Astrocyte of the cerebellum (primary cell): ENCODE measurements around the gene MESP1.
A peak's percentile ranks its signal among the peaks of the same experiment; 100 is the strongest.

ENCODE experiments used
- DNase-seq: peaks from one replicate; pipeline ENCODE4 v3.0.0-alpha.2; 2011; ENCODE audit warnings: low read depth
- H3K4me3 ChIP-seq: 2 replicates; pipeline ENCODE4 v1.5.1; 2011; ENCODE audit warnings: mild to moderate bottlenecking, low read depth, low read length, moderate library complexity
- in situ Hi-C: cut with HindIII; loops from 2 replicates; pipeline ENCODE4 v1.10.0; 2017; ENCODE audit warnings: low sequenced_read_pairs
- TF ChIP-seq, protein P1 (sequence below): IDR thresholded peaks from 2 replicates; pipeline ENCODE4 v1.5.1; 2012; ENCODE audit warnings: low read length, low read depth, moderate library complexity, mild to moderate bottlenecking; ENCODE audit errors: missing control alignments

The MESP1 gene

DNA sequence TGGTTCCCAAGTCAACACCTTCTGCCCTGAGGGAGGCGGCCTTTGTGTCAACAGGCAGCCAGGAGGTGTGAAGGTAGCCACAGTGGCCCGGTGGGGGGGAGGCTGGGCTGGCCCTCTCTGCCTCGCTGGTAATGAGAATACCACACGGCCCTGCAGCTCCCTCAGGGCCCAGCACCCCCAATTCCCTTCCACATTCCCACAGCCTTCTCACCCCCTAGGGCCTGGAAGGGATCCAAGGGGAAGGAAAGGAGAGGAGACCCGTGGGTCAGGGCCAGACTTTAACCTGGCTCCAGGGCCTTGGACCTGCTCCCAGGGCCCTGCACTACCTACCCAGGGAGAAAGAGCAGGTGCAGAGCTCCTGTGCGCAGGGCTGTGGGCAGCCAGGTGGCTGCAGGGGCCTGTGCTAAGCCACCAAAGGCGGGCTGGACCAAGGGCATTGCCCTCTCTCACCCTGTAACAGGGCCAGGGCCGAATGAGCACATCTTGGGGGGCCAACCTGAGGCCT is 16.4 kb upstream of the MESP1 start:
- TF ChIP-seq, protein P1, sequence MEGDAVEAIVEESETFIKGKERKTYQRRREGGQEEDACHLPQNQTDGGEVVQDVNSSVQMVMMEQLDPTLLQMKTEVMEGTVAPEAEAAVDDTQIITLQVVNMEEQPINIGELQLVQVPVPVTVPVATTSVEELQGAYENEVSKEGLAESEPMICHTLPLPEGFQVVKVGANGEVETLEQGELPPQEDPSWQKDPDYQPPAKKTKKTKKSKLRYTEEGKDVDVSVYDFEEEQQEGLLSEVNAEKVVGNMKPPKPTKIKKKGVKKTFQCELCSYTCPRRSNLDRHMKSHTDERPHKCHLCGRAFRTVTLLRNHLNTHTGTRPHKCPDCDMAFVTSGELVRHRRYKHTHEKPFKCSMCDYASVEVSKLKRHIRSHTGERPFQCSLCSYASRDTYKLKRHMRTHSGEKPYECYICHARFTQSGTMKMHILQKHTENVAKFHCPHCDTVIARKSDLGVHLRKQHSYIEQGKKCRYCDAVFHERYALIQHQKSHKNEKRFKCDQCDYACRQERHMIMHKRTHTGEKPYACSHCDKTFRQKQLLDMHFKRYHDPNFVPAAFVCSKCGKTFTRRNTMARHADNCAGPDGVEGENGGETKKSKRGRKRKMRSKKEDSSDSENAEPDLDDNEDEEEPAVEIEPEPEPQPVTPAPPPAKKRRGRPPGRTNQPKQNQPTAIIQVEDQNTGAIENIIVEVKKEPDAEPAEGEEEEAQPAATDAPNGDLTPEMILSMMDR: no peak
- in situ Hi-C loops: no loop called here
- DNase-seq: no peak
- no peak overlapping the region for H3K4me3 ChIP-seq

DNA sequence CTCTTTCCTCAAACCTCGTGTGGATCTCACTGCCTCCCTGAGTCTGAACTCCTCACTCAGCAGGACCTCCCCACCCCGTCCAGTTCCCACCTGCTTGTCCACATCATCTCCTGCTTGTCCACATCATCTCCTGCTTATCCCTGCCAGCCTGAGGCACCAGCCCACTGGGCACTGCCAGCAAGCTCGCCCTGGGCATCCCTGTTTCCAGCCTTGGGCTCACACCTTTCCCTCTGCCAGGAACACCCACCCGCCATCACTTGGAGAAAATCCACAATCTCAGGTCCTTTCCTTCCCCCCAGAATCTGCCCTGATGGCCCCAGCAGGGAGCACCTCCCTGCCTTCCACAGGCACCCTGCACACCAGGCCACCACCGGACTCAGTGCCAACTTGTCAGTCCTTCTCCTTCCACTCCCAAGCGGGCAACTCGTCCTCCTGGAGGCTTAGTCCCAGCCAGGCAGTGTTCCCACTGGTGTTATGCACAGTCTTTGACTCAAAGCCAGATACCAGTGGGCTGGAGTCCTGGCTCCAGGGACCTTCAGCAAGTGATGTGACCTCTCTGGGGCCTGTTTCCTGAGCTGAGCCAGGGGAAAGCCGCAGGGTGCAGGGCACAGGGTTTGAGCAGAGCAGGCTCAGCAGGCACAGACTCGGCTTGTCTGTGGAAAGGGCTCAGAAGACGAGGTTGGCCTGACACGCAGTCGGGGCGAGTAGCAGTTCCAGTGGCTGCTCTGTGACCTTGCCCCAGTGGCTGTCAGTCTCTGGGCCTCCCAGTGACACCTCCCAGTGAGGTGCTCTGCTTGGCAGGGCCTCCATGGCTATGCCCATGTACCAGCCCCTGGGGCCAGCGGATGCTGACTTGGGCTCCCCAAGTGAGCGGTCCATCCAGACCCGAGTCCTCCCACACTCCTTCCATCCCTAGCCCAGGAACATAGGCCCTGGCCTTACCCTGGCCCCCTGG is 15.6 kb upstream of the MESP1 start:
- in situ Hi-C loops: no loop called here
- TF ChIP-seq, protein P1: no peak

DNA sequence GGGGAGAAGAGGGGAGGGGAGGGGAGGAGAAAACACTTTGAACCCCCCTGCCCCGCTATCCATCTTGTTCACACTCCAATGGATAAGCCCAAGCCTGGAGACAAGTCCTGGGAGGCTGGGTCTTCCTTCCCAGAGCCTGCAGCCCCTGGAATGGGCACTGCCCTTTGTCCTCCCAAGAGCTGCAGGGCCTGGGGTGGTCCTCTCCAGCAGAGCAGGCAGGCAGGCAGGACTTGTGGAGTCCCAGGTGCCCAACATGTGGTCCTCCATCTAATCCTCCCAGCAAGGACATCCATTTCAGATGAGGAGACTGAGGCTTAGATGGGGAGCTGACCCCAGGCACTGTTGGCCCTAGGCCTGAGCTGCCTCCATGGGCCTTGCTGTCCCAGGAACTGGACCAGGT is 14.6 kb upstream of the MESP1 start:
- no peak for DNase-seq
- H3K4me3 ChIP-seq: no peak overlapping the region
- in situ Hi-C loops: no loop called here
- TF ChIP-seq, protein P1: no peak

More for the DNA sequence above, 15.6 kb upstream of the MESP1 start:
- DNase-seq: no peak
- no peak overlapping the region for H3K4me3 ChIP-seq

DNA sequence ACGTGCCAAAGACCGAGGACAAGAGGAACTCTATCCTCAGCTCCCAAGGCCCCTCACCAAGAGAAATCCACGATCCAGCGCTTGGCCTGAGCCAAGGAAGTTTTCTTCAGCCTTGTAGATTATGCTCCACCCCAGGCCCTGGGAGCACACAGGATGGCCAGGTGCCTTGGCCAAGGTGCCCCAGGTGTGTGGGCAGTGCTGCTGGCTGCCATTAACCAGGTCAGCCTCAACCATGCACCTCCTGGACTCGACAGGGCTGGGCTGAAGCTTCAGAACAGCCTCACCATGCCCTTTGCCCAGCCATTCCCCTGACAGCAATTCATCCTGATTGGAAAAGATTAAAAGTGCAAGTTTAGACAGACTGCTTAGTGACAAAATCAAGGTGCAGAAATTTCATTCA is 10.9 kb upstream of the MESP1 start:
- TF ChIP-seq, protein P1: no peak
- no peak for DNase-seq
- in situ Hi-C loops: no loop called here
- H3K4me3 ChIP-seq: no peak overlapping the region

DNA sequence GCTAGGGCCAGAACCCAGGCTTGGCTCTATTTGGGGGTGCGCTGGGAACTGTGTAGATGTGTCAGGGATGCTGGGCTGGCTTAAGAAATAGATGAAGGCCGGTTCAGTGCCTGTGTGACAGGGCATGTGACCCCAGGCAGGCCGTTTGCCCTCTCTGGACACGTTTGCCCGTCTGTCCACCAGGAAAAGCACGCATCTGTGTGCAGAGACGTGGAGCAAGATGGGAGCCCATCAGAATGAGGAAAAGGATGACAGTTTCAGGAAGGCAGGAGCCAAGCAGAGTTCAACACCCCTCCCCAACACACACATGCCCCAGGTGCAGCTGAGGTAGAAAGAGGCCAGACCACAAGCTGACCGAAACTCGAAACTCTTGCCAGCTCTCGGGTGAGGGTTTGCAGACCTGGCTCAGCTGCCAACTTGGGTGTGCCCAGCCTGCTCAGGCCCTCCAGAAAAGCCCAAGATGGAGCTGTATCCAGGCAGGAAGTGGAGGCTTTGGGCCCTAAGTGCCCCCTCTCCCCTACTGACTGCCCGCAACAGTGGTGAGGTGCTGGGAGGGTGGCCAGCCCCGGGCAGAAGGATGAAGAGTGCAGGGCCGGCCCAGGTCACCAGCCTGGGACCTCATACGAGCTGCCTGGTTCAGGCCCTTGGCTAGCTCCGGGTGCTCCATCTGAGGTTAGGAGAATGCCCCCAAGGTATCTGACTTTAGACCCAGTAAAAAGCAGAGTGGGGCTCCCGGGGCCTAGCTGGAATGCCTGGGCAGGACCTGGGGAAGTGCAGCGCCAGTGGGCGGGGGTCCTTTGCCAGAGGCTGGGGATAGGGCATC is 10.2 kb upstream of the MESP1 start:
- DNase-seq: no peak
- TF ChIP-seq, protein P1: no peak
- in situ Hi-C loops: no loop called here
- no peak overlapping the region for H3K4me3 ChIP-seq

DNA sequence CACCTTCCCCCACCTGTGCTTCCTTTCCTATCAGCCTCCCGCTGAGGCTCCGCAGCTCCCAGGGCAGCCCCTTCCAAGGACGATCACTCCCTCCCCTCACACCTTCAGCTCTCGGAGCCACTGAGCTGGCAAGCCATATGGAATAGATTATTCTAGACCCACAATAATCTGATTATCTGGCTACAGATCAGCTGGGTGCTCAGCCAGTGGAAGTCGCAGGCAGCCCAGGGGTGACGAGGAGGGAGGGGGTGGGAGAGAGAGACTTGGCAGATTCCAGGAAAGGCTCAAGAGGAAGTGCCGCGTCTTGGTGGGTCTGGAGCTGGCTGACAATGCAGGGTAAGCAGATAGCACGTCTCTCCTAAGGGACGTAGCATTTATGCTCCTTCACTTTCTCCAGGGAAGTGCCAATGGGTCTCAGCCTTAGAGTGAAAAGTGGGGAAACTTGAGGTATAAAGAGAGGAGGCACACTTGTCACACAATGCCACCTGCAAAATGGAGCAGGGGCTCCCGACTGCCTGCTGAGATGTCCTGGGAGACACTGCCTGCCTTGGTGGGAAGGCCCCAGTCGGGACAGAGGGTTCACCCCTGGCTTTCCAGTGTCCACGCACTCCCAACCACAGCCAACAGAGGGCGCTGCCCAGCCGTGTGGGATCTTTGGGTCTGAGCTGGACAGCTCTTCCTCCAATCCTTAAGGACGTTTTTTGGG is 9.4 kb upstream of the MESP1 start:
- in situ Hi-C loops: no loop called here
- H3K4me3 ChIP-seq: no peak overlapping the region
- DNase-seq: peak; percentile 37
- TF ChIP-seq, protein P1: peak; percentile 98
